HG02610 (cell line): ENCODE data around the gene RCBTB2.

Experiments used
- ATAC-seq: cut with Tn5 transposase; IDR thresholded peaks from one replicate; pipeline ENCODE4 v1.9.1; 2021; ENCODE audit warnings: mild to moderate bottlenecking, moderate library complexity; ENCODE audit not compliant: unreplicated experiment

Gene RCBTB2

DNA sequence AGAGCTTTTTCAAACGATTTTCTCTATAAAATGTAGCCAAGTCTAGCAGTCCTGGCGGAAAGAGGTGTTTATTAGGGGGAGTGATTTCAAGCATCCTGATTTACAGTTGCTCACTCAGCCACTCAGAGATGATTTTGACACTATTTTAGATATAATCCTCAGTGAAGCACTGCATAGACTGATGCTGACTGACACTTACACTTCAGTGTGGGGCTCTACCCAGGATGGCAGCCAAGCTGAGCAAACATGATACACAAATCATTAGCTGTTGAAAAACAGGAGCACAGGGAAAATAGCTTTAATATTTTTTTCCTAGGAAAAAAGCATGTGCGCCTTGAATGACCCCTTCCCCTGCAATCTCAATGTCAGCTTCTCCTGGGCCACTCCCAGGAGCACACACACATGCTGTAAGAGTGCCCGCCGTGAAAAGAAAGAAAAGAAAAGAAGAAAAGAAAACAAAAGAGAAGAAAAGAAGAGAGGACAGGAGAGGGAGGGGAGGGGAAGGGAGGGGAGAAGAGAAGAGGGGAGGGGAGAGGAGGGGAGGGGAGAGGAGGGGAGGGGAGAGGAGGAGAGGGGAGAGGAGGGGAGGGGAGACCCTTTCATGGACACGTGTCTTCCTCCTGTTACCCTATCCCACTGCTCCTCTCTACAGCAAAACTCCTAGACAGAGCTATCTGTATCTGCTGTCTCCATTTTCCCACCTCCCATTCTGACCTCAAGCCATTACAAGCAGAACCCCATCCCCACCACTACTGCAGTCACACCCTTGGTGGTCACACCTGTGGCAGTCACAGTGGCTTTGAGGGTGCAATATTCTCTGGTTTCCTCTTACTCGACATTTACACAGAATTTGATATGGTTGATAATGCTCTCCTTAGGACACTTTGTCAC is 36.4 kb downstream of the RCBTB2 start:
- ATAC-seq: no peak

DNA sequence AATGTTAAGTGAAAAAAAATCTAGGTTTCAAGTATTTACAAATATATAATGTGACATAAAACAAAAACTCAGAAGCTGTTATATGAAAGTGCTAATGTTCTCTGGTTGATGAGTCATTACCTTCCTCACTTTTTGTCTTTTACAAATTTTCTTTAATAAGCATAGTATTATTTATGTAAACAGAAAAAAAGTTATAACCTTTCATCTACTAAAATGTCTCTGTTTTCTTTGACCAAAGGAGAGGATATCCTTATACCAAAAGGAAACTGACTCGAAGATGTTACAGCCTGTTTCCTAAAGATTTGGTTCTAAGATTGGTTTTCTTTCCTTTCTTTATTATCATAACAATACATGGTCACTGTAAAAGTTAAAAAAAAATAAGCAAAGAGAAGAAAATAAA is 38.0 kb downstream of the RCBTB2 start:
- ATAC-seq: no peak

DNA sequence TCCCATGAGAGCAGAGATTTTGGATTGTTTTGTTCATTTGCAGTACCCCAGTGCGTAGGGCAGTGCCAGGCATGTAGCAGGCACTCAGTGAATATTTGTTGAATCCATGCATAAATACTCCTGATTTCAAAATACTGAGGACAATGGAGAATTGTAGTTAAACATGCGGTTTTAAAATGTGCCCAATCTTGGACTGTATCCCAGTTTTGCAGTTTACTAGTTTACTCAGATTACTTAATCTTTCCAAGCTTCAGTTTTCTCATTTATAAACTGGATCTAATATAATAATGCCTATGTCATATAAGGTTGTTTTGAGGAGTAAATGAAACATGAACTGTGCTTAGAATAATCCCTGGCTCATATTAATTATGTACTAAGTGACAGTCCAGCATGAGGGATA is 39.0 kb downstream of the RCBTB2 start:
- no peak for ATAC-seq

- ATAC-seq: no peak
Observed at GRCh38 chr13:48493066-48493765, 39.7 kb downstream of the RCBTB2 start.

GRCh38 chr13:48492470-48493065 is 40.3 kb downstream of the RCBTB2 start:
- ATAC-seq: peak; percentile 75

- peak; percentile 64 for ATAC-seq
Observed at GRCh38 chr13:48492096-48492440, 40.8 kb downstream of the RCBTB2 start.

- ATAC-seq: no peak
Observed at GRCh38 chr13:48491423-48492095, 41.3 kb downstream of the RCBTB2 start.

GRCh38 chr13:48490241-48490640 is 42.6 kb downstream of the RCBTB2 start:
- no peak for ATAC-seq

- ATAC-seq: no peak
Observed at GRCh38 chr13:48489666-48490065, 43.2 kb downstream of the RCBTB2 start.

DNA sequence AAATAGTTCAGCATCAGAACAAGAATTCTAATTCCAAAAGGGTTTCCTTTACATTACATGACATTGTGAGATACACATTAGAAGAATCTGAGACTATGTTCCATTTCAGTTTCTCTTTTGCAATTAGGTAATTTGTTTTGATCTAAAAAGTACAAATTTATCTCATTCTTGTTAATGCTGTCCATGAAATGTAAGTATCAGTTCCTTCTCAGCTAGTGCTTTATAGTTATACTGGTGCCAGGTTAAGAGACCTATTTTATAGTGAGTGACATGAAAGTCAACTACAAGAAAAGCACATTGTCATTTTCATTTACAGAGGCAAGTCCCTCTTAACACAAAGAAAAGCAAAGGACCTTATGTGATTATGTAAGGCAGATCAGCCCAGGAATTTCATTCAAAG is 43.9 kb downstream of the RCBTB2 start:
- no peak for ATAC-seq

DNA sequence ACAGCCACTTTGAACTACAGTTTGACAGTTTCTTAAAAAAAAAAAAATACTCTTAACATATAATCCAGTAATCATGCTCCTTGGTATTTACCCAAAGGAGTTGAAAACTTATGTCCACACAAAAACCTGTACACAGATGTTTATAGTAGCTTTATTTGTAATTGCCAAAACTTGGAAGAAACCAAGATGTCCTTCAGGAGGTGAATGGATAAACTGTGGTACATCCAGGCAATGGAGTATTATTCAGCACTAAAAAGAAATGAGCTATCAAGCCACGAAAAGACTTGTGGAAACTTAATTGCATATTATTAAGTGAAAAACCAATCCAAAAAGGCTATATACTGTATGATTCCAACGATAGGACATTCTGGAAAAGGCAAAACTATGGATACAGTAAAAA is 44.9 kb downstream of the RCBTB2 start:
- ATAC-seq: no peak

GRCh38 chr13:48486836-48487235 is 46.0 kb downstream of the RCBTB2 start:
- ATAC-seq: no peak

- ATAC-seq: no peak
Observed at GRCh38 chr13:48486362-48486761, 46.5 kb downstream of the RCBTB2 start.

GRCh38 chr13:48485432-48485831 is 47.4 kb downstream of the RCBTB2 start:
- ATAC-seq: no peak

GRCh38 chr13:48483575-48483974 is 49.3 kb downstream of the RCBTB2 start:
- ATAC-seq: no peak

DNA sequence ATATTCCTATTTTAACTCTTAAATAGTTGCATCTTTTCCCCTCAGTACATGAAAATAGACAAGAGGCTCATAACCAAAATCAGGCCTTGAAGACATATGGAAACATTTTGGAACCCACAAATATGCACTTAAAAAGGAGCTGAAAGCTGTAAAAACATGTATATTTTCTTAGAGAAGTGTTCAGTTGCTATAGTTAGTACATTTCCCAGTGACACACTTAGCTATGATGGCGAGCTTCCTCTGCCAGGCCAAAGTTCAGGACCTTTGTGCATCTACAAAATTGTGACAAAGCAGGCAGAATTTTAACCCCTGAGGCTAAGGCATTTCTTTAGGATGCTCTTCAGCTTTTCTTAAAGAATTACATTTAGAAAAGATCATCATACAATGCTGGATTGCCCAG is 54.5 kb downstream of the RCBTB2 start:
- ATAC-seq: no peak

GRCh38 chr13:48477191-48477855 is 55.6 kb downstream of the RCBTB2 start:
- peak; percentile 67 for ATAC-seq

DNA sequence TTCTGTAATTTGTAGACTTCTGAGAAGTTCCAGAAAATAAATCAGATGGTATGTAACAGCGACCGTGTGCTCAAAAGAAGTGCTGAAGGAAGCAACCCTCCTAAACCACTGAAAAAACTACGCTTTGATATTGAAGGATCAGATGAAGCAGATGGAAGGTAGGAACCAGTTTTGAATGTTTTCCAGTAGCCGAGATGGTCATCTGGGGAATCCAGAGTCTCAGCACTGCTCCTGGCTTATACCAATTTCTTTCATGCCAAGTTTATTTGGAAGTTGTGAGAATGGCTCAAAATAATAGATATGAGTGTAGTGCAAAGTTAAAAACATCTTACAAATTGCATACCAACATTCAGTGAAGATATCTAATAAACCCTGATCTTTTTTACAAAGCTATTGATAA is 56.2 kb downstream of the RCBTB2 start:
- ATAC-seq: no peak

GRCh38 chr13:48476215-48476614 is 56.7 kb downstream of the RCBTB2 start:
- ATAC-seq: peak; percentile 39

GRCh38 chr13:48475230-48475629 is 57.6 kb downstream of the RCBTB2 start:
- ATAC-seq: no peak
